NCI-H2107 (cell line): ENCODE data around the gene SH3BGRL2.
"Not testable (repeated sequence)": the region's sequence is repeated elsewhere in the genome, so short reads cannot be mapped to it uniquely, and the experiment has no call there.

Source experiments
- DNase-seq: peaks from one replicate; lab custom pipeline; 2025; lab: John Stamatoyannopoulos, UW

Gene SH3BGRL2

DNA sequence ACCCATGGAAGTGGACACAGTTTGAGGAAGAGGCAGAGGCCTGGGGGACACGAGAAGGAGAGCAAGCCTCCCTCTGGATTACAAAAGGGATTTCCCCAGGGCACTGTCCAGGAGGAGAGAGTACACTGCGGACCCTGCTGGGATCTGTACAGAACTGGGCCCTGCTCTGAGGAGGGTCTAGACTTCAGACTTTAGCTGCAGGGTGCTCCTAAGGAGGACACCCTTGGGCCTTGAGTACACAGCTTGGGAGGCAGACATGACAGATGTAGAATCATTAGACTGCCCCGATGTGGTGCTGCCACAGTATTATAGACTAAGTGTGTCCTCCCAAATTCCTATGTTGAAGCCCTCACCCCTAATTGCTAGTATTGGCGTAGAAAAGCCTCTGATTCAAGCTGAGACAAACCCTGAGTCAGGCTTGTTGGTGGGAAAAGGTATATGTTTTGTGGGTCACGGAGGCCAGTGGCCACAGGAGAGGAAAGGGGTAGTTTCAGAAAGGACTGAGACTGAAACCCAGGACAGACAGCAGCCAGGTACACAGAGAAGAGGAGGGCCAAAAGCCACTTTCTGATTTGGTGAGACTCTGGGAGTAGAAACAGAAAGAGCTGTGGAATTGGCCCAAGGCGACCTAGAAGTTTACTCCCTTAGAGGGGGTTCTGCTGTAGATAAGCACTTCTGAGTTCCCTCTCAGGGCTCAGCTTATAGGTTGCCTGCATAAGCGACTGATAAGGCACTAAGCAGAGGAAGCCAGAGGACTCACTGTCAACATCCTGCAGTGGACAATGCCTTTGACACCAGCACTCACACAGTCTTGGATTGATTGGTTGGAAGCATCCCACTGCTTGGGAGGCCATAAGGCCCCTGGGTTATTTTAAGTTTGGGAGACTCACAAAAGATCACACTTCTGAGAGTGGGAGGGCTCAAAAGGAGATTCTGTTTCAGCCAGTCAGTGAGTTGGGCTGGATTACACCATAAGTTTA is 16.5 kb upstream of the SH3BGRL2 start:
- DNase-seq: no peak

DNA sequence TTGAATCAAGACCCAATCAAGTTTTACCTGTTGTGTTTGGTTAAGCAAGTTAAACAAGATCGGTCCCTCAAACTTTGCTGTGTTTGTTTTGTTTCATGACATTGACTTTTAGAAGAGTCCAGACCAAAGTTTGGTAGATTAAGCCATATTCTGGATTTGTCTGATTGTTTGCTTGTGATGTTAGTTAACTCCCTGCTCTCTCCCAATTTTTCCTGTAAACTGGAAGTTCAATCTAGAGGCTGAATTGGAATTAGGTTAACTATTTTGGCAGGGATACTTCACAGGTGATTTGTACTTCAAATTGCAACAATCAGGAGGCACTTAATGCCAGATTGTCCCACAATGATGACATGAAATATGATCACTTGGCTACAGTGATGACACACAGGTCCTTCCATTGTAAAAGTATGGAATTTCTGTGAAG is 13.6 kb upstream of the SH3BGRL2 start:
- DNase-seq: no peak

DNA sequence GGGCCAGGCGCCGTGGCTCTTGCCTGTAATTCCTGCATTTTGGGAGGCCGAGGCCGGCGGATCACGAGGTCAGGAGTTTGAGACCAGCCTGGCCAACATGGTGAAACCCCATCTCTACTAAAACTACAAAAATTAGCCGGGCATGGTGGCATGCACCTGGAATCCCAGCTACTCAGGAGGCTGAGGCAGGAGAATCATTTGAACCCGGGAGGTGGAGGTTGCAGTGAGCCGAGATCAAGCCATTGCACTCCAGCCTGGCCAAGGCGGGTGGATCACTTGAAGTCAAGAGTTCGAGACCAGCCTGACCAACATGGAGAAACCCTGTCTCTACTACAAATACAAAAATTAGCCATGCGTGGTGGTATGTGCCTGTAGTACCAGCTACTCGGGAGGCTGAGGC is 12.7 kb upstream of the SH3BGRL2 start:
- DNase-seq: not testable (repeated sequence)

DNA sequence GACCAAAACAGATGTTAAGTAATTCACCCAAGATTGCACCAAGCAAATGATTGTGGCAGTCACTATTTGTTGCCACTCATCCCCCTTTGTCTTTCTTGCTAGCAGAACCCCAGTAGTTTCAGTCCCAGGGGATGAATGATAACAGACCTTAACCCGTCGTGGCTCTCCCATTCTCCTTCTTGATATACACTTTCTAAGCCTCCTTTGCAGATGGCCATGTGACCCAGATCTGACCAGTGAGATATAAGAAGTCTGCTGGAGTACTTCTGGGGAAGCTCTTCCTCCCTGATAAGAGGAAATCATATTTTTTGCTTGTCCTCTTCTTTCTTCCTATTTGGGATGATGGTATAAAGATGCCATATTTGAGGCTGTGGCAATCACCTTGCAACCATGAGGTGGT is 9.6 kb upstream of the SH3BGRL2 start:
- DNase-seq: no peak

DNA sequence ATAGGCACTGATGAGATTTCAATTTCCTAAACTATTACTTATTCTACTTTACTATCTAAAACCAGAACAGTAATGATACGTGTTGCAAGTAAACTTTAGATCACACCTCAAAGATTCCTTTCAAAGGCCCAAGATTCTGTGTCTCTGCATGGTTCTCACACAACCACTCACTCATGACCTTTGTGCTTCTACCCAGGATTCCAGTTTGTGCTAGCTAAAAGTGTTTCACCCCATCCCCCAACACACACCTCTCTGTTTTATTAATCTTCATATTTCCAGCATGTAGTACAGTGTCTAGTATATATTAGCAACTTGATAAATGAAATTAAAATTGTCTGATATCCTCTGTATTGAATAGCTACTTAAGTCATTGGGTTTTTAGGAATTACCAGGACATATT is 8.8 kb upstream of the SH3BGRL2 start:
- no peak for DNase-seq

DNA sequence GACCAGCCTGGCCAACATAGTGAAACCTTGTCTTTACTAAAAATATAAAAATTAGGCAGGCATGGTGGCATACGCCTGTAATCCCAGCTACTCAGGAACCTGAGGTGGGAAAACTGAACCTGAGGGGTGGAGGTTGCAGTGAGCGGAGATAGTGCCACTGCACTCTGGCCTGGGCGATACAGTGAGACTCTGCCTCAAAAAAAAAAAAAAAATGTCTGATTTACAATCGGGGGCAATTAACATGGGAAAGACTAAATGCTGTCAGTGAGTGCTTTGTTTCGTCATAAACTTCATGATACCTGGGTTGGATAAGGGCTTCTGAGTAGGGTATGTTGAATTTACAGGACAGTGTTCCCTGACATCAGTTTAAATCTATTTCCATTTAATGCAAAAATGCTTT is 8.0 kb upstream of the SH3BGRL2 start:
- no peak for DNase-seq

DNA sequence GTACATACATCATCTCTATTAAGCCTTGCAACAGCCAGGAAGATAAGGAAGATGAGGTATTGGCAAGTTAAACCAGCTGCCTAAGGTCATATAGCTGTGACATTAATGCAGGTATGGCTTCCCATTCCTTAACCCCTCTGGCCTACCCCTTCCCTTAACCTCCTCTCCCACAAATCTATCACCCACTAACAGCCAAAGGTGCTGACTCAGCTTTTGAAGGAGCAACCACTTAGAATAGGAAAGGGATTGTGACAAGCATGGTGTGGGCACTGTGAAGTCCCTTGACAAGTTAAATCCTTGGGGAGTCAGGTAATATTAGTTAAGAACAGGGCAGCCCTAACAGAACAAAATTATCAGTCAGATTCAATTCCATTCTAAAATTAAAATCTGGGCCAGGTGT is 5.4 kb upstream of the SH3BGRL2 start:
- no peak for DNase-seq

DNA sequence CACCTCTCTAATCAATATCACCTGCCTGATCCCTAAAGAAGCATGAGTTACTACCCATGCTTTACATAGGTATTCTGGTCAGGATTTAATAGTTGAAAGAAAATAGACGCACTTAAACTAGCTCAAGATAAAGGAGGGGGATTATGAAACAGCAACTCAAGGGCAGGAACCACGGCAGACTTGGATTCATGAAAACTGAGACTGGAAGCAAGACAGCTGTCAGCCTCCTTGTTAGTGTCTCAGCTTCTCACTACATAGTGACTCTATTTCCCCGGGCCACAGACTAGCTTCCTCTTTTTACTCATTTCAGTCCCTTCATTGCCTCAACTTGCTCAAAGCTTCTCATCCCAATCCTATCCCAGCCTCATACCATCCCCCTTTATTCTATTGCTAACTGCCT is 4.3 kb upstream of the SH3BGRL2 start:
- DNase-seq: no peak

DNA sequence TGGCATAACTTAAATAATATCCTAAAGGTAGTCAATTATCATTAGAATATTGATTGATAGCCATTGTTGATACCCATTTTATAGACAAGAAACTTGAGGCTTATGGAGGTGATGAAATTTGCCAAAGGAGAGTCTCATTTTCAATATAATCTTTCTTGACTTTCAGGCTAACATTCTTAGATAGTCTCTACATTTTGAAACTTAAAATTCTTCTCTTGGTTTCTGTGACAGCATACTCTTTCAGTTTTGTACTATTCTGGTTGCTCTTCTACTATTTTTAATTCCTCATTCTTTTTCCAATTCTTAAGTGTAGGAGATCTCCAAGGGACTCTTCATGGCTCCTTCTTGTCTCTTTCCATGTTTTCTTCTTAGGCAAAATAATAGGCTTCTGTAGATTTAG is 3.7 kb upstream of the SH3BGRL2 start:
- DNase-seq: no peak

DNA sequence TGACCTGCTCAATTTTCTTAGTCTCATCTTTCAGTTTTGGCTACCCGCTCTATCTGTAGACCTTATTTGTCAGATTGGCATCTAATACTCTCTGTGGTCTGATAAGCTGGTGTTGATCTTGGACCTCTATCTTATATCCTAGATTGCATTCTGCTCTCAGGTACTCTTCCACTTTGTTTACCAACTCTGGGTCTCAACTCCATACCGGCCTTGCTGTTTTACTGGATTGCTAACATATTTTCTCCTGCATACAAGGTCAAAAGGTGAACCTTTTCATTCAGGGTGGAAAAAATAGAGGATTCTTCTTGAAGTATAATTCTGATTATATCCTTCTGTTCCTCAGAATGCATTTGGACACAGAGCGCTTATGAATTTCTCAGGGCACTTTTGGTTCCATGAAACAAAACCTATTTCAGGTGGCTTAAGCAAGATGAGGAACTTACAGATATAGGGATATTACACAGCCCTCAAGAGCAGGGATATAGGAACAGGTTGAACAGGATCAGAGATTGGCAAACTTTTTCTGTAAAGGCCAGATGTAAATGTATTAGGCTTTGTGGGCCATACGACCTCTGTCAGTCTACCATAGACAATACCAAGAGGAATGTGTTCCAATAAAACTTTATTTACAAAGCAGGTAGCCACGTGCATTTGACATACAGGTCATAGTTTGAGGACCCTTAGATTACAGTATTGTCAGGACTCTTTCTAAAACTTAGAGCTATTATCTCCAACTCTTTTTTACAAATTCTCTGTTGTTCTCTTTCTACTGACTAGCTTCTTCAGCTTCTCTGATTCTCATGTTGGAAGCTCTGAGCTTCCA is 2.5 kb upstream of the SH3BGRL2 start:
- no peak for DNase-seq

DNA sequence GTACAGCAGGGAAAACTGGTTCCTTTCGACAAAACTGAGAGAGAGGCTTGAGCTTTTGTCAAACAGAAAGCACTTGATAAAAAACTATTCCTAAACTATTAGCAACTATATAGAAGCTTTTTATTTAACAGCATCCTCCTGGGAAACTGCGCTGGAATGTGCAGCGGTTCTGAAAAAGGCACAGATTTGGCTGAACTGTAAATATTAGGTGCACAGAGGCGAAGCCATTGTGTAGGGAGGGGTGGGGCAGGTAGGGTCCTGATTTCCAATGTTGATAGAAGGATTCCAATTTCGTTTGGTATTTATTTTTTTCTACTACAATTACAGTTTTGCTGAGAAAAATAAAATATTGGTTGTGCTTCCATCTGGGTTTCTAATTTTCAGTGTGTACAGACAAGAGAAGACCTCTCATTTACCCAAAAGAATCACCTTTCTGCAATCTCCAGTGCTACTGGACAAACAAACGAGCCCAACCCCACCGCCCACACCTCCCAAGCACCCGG is 698 bp upstream of the SH3BGRL2 start:
- DNase-seq: no peak

DNA sequence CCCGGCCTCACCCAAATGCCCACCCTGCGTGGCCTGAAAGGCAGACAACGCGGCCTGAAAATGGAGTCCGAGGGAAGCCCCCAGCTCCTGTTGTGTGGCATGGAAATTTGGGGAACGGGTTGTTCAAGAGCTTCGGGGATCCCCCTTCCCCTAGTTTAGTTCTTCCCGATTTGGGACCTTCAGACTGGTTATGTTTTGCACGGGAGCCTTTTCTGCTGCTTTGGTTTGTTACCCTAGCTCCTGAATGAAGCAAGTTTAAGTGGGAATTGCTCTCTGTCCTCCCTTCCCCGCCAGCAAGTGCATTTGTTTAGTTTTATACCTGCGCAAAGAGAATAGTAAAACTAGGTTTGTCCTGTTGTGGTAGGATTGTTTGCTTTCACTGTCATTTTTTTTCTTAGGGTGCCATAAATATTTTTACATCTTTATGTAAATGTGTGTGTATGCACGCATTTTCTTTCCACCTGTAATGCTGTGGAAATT is 604 bp downstream of the SH3BGRL2 start:
- no peak for DNase-seq

DNA sequence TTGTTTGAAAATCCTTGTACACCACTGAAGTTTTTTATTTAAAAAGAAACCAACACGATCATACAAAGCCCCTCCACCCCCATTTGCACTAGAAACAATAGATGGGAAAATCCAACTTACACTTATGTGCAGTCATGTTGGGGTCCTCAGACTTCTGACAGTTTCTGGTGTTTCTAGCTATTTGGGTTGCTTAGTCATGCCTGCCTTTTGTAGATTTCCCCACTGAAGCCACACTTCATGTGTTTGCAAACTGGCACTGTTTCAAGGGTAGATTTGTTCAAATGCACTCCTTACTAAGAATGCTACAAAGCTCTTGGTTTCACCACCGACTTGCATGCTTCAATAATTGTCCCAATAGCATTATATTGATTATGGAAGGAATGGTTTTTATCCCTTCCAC is 1.5 kb downstream of the SH3BGRL2 start:
- DNase-seq: no peak

DNA sequence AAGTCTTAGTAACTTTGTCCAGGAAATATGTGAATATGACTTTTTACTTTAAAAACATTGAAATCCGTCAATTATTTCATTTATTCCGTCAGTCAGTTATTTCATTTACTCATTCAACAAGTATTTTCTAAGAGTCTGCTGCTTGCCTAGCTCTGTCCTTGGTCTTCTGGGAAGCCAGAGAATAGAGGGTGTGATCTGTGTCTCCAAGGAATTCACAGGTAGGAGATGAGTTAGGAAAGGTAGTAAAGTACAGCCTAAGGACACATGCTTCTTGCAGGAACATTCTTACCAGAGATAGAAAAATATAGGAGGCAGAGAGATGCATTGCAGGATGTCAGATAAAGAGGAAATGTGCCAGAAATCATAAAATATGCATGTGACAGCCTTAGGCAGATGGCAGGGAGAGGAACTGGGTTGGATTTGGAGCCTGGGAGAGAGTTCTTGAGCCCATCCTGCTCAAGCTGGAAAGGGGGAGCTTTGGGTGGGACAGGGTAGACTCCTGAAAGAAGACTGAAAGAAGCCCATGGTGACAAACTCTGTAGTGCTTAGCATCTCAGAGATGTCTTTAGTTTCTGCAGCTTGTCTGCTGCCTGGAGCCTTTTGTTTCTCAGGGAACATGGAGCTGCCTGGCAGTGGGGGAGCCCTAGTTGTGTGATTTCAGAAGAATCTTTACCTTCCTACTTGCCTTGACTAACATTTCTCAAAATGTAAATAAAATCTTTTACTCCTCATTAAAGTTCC is 3.5 kb downstream of the SH3BGRL2 start:
- no peak for DNase-seq

DNA sequence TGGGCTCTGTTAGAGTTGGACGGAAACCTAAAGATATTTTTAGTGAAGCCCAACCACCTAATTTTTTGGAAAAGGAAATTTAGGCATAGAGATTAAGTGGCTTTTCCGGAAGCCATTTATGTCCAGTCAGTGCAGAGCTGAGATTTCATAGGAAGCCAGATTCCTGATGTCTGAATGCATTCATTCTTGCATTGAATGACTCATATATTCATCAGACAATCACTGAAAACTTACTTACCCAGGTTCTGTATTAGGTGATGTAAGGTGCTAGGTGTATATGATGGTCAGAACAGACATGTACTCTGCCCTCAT is 4.1 kb downstream of the SH3BGRL2 start:
- no peak for DNase-seq

DNA sequence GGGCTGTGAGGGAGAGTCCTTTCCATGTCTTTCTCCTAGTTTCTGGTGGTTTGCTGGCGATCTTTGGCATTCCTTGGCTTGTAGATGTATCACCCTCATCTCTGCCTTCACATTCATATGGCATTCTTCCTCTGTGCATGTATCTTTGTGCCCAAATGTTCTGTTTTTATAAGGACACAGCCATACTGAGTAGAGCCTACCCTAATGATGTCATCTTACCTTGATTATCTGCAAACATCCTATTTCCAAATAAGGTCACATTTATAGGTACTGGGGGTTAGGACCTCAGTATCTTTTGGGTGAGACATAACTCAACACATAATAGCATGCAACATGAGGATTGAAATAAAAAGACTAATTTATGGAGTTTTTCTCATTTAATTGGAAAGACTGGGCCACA is 5.5 kb downstream of the SH3BGRL2 start:
- no peak for DNase-seq

DNA sequence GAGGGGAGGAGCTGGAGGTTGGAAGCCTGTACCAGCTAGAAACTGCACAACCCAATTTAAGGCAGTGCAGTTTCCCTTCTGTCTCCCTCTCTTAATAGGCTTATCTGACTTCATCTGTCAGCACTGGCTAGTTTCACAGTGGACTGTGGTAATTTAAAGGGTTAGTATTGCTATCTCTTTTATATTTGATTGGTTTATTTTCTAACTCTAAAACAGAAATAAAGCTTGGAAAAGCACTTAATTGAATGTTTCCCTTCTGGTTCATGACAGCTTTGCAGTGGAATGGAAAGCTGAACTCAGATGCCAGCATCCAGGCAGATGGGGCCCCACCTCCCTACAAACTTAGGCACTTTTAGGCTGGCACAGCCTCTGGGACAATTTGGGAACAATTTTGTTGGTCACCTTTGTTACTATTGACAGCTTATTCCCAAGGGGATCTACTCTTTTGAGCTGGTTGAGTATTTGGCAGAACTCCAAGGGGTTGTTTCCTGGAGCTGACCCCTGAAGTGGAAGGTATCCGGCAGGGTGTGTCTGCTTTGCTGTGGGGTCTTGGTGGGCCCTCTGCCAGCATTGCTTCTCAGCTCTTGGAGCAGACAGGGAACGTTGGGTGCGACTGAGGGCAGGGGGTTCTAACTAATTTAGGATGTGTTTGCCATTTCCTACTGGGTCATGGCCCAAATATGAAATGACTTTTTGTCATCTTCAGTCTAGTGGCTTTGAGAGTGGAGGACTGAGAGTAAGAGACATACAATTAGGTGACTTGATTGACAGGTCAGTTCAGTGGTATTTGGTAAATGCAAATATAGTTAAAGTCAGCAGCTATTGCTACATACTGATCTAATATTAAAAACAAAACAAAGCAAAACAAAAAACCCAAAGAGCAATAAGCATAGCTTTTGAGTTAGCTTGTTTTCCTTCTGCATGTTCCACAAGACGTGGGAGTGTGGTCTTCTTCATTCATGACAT is 9.3 kb downstream of the SH3BGRL2 start:
- no peak for DNase-seq

DNA sequence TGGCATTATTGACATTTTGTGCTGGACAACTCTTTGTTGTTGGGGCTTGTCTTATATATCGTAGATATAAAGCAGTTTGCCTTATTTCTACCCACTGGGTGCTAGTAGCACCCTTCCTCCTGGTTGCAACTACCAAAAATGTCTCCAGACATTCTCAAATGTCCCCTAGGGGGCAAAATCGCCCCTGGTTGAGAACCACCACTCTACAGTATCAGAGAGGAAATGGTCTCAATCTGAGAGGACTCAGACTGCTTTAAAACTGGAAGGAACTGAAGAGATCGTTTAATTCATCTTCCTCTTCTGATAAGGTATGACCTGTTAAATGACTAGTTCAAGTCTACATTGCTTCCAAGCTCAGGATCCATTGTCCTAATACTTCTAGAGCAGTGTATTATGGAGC is 14.9 kb downstream of the SH3BGRL2 start:
- no peak for DNase-seq

DNA sequence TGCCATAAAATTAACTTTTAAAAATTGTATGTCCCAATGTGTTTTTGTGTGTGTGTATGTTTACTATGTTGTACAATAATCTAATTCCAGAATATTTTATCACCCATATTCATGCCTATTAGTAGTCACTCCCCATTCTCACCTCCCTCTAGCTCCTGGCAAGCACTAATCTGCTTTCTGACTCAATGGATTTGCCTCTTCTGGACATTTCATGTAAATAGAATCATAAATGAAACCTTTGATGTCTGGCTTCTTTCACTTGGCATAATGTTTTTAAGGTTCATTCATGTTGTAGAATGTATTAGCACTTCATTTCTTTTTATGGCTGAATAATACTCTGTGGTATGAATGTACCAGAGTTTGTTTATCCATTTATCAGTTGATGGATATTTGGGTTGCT is 15.4 kb downstream of the SH3BGRL2 start:
- no peak for DNase-seq

DNA sequence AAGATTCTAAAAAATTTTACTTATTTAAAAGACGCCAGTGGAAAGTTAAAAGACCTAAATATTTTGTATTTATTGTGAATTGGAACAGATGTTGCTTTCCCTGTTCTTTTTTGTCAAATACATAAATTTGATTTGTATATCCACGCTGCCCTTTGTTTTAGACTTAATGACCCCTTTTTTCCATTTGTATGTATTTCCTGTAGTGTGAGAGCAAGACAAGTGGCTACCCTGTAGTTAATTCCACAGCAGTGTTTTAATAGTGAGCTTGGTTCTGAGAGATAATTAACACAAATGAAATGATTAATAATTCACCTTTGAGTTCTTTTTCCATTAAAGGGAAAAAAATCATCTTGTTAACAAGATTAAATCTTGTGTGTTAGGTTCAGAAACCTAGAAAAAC is 16.6 kb downstream of the SH3BGRL2 start:
- DNase-seq: no peak

DNA sequence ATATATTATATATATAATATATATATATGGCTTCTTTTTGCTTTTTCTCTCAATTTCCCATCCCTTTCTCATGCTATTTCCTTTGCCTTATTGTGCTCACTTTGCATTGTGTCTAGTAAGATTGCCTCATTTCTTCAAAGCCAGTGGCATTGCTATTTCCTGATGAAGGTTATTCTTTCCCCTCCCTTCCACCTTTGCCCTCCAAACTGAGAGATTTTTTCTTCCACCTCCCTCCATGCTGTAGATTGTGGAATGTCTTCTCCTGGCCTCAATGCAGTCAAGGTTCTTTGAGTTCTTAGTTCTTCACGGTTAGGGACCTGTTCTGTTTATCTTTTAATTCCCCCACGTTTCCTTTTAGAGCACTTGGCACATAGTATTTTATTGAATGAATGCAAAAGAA is 17.2 kb downstream of the SH3BGRL2 start:
- DNase-seq: no peak
